ENCODE measurements around the gene SDC1.

DNA sequence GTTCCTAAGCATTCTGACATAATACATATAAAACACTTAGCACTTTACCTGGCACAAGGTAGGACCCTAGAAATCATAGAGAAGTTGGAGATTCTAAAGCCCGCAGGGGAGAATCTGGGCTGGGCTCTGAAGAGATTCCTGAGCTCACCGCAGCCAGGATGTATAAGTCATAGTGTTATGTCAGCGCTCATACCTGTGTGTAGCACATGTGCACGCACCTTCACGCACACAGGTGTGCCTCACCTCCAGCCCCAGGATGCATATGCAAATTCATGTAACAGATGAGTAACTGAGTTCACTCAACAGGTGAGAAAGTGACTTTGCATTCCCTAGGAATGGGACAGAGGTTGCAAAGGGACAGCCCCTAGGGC lies 7.9 kb upstream of the SDC1 start:
- no peak for TF ChIP-seq CTCF (conservative IDR thresholded peaks at IDR 0.05 in 1 of 2, IDR thresholded peaks at IDR 0.05 in 1 of 2; ENCODE audit: extremely low read depth in 1 of 2, insufficient read depth in 1 of 2, low read depth in 1 of 2, low read length in 2 of 2)
- TF ChIP-seq EZH2 (IDR thresholded peaks at IDR 0.05; ENCODE audit: borderline replicate concordance, low read length) = no peak

Measured in mammary epithelial cell (primary cell).